GM23338 (cell line): Measurements from ENCODE around the gene C20orf204. TPM values are rescaled to one million over a fixed set of nuclear protein-coding genes. Genes with fewer than 3 reads are reported as not detected.
A peak's percentile ranks its signal among the peaks of the same experiment; 100 is the strongest.

Experiments used
- ATAC-seq: fragments of 200-7000 bp; cut with Tn5 transposase; 3 replicates; pipeline ENCODE4 v1.9.1; 2020
- DNase-seq: peaks from one replicate; pipeline ENCODE4 v3.0.0-alpha.2; 2015; ENCODE audit warnings: low spot score
- H2AFZ ChIP-seq: fragments of 200-600 bp; sonication (generic); 2 replicates; pipeline ENCODE4 v1.8.0; 2016; ENCODE audit warnings: antibody characterized with exemption, mild to moderate bottlenecking, moderate library complexity
- H3F3A ChIP-seq: fragments of 200-600 bp; sonication (generic); replicated peaks from 2 replicates; pipeline ENCODE4 v1.8.0; 2017; ENCODE audit warnings: antibody characterized with exemption, mixed run types, low read depth
- H3K27ac ChIP-seq: fragments of 200-600 bp; sonication (generic); 2 replicates; pipeline ENCODE4 v1.6.1; 2016; ENCODE audit warnings: low read depth
- H3K27me3 ChIP-seq: fragments of 200-600 bp; sonication (generic); 2 replicates; pipeline ENCODE4 v1.8.0; 2016; ENCODE audit warnings: mild to moderate bottlenecking, mixed run types, moderate library complexity; ENCODE audit not compliant: insufficient read depth
- H3K36me3 ChIP-seq: fragments of 200-600 bp; sonication (generic); 2 replicates; pipeline ENCODE4 v1.8.0; 2016; ENCODE audit warnings: mild to moderate bottlenecking; ENCODE audit not compliant: insufficient read depth
- H3K4me1 ChIP-seq: fragments of 200-600 bp; sonication (generic); 2 replicates; pipeline ENCODE4 v1.8.0; 2016; ENCODE audit warnings: mild to moderate bottlenecking, moderate library complexity; ENCODE audit not compliant: insufficient read depth
- H3K4me2 ChIP-seq: fragments of 200-600 bp; sonication (generic); 2 replicates; pipeline ENCODE4 v1.7.1; 2017; ENCODE audit warnings: mixed run types
- H3K4me3 ChIP-seq: fragments of 200-600 bp; sonication (generic); 2 replicates; pipeline ENCODE4 v1.6.1; 2016; ENCODE audit warnings: mixed run types
- H3K79me2 ChIP-seq: fragments of 200-600 bp; sonication (generic); replicated peaks from 2 replicates; pipeline ENCODE4 v1.8.0; 2017; ENCODE audit warnings: mild to moderate bottlenecking; ENCODE audit not compliant: insufficient read depth
- H3K9me2 ChIP-seq: fragments of 200-600 bp; sonication (generic); 2 replicates; pipeline ENCODE4 v1.8.0; 2017; ENCODE audit not compliant: insufficient read depth
- H4K20me1 ChIP-seq: fragments of 200-600 bp; sonication (generic); replicated peaks from 2 replicates; pipeline ENCODE4 v1.8.0; 2017; ENCODE audit warnings: mild to moderate bottlenecking; ENCODE audit not compliant: insufficient read depth
- H3K27ac Mint-ChIP-seq: 2 replicates; pipeline ENCODE4 v1.8.0; 2020; ENCODE audit warnings: inconsistent platforms, mild to moderate bottlenecking, moderate library complexity, mixed read lengths
- H3K27me3 Mint-ChIP-seq: 3 replicates; pipeline ENCODE4 v1.8.0; 2022; ENCODE audit warnings: low read depth, mild to moderate bottlenecking, moderate library complexity, mixed read lengths, inconsistent platforms; ENCODE audit not compliant: insufficient read depth, poor library complexity
- H3K36me3 Mint-ChIP-seq: 3 replicates; pipeline ENCODE4 v1.8.0; 2021; ENCODE audit warnings: low read depth, mild to moderate bottlenecking, inconsistent platforms, moderate library complexity, mixed read lengths
- H3K4me1 Mint-ChIP-seq: 3 replicates; pipeline ENCODE4 v1.8.0; 2020; ENCODE audit warnings: mild to moderate bottlenecking, inconsistent platforms, mixed read lengths
- H3K4me3 Mint-ChIP-seq: 3 replicates; pipeline ENCODE4 v1.8.0; 2021; ENCODE audit warnings: moderate library complexity, mild to moderate bottlenecking, inconsistent platforms, mixed read lengths
- H3K9me3 Mint-ChIP-seq: 3 replicates; pipeline ENCODE4 v1.8.0; 2020; ENCODE audit warnings: moderate library complexity, mild to moderate bottlenecking, inconsistent platforms, mixed read lengths
- NANOG ChIP-seq: IDR thresholded peaks from 2 replicates; pipeline ENCODE4 v1.6.1; 2016; ENCODE audit warnings: antibody characterized with exemption, borderline replicate concordance
- POLR2AphosphoS5 ChIP-seq: IDR thresholded peaks from 2 replicates; pipeline ENCODE4 v1.6.1; 2016; ENCODE audit warnings: antibody characterized with exemption, low read depth
- ZNF114 ChIP-seq: fragments of 250-450 bp; sonication (Bioruptor Pico); IDR thresholded peaks from 2 replicates; pipeline ENCODE4 v1.5.0; 2020; ENCODE audit warnings: mild to moderate bottlenecking, moderate library complexity
- ZNF331 ChIP-seq: fragments of 250-450 bp; sonication (Bioruptor Pico); IDR thresholded peaks from 2 replicates; pipeline ENCODE4 v1.5.0; 2020; ENCODE audit warnings: low read depth, mild to moderate bottlenecking, moderate library complexity
- polyA plus RNA-seq: library from polyadenylated mRNA; unstranded; fragments of >200 nt; fragmentation: Nextera tagmentation; extraction: Ambion mirVana; gene quantifications from 2 replicates; pipeline ENCODE4 v1.2.1, GENCODE V29; 2016
- total RNA-seq: library from RNA; depleted of rRNA; stranded (reverse); fragments of >200 nt; shearing (Covaris generic); gene quantifications from 2 replicates; pipeline ENCODE4 v1.2.3, GENCODE V29; 2014
- TF ChIP-seq, protein P1 (sequence below): fragments of 250-450 bp; sonication (Bioruptor Pico); IDR thresholded peaks from 2 replicates; pipeline ENCODE4 v1.5.0; 2020; ENCODE audit warnings: mild to moderate bottlenecking, moderate library complexity
- TF ChIP-seq, protein P2 (sequence below), 2 experiments: fragments of 200-600 bp in 1 of 2; sonication (generic) in 1 of 2; conservative IDR thresholded peaks; 2 replicates each; pipeline versions ENCODE4 v1.5.1 to v1.6.1; 2016 to 2017; ENCODE audit warnings: antibody characterized with exemption in 2 of 2, low read depth in 2 of 2, mild to moderate bottlenecking in 2 of 2, moderate library complexity in 1 of 2
- TF ChIP-seq, protein P3 (sequence below): IDR thresholded peaks from one replicate; pipeline ENCODE4 v1.6.1; 2018; ENCODE audit warnings: antibody characterized with exemption; ENCODE audit not compliant: unreplicated experiment

The C20orf204 gene
- total and polyA plus RNA-seq, 2 experiments from 2014 or later = 0.73 to 0.82 TPM

DNA sequence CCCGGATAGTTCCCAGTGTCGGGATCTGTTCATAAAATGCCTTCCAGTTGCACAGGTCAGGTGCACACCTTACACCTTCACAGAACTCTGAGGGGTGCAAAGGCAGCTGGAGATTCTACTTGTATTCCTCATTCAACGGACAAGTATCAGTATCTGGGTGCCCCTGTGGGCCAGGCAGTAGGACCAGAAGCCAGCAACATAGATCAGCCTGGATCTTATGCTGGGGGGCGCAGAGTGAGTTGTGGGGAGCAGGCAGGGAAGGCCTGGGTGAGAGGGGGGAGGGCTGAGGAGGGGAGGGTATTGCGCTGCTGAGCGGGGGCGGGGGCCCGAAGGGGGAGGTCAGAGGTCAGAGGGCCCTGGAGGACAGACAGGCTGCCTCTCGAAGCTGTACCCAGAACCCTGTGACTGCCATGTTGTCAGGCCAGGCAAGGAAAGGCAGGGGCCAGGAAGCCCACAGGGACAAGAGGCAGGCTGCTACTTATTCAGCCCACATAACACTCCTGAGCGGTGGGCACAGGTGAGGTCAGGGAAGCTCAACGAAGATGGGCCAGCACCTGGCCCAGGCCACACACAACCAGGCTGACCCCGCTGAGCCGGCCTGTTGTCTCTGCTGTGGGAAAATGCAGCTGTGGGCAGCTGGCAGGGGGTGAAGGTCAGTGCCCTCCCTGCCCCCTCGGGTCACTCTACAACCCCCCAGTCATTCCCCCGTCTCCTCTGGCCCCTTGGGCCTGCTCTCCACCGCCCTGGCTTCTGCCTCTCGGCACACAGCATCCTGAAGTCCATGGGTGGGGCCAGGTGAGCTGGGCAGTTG, 45.0 kb downstream of the C20orf204 start (continued):
- TF ChIP-seq, protein P1, sequence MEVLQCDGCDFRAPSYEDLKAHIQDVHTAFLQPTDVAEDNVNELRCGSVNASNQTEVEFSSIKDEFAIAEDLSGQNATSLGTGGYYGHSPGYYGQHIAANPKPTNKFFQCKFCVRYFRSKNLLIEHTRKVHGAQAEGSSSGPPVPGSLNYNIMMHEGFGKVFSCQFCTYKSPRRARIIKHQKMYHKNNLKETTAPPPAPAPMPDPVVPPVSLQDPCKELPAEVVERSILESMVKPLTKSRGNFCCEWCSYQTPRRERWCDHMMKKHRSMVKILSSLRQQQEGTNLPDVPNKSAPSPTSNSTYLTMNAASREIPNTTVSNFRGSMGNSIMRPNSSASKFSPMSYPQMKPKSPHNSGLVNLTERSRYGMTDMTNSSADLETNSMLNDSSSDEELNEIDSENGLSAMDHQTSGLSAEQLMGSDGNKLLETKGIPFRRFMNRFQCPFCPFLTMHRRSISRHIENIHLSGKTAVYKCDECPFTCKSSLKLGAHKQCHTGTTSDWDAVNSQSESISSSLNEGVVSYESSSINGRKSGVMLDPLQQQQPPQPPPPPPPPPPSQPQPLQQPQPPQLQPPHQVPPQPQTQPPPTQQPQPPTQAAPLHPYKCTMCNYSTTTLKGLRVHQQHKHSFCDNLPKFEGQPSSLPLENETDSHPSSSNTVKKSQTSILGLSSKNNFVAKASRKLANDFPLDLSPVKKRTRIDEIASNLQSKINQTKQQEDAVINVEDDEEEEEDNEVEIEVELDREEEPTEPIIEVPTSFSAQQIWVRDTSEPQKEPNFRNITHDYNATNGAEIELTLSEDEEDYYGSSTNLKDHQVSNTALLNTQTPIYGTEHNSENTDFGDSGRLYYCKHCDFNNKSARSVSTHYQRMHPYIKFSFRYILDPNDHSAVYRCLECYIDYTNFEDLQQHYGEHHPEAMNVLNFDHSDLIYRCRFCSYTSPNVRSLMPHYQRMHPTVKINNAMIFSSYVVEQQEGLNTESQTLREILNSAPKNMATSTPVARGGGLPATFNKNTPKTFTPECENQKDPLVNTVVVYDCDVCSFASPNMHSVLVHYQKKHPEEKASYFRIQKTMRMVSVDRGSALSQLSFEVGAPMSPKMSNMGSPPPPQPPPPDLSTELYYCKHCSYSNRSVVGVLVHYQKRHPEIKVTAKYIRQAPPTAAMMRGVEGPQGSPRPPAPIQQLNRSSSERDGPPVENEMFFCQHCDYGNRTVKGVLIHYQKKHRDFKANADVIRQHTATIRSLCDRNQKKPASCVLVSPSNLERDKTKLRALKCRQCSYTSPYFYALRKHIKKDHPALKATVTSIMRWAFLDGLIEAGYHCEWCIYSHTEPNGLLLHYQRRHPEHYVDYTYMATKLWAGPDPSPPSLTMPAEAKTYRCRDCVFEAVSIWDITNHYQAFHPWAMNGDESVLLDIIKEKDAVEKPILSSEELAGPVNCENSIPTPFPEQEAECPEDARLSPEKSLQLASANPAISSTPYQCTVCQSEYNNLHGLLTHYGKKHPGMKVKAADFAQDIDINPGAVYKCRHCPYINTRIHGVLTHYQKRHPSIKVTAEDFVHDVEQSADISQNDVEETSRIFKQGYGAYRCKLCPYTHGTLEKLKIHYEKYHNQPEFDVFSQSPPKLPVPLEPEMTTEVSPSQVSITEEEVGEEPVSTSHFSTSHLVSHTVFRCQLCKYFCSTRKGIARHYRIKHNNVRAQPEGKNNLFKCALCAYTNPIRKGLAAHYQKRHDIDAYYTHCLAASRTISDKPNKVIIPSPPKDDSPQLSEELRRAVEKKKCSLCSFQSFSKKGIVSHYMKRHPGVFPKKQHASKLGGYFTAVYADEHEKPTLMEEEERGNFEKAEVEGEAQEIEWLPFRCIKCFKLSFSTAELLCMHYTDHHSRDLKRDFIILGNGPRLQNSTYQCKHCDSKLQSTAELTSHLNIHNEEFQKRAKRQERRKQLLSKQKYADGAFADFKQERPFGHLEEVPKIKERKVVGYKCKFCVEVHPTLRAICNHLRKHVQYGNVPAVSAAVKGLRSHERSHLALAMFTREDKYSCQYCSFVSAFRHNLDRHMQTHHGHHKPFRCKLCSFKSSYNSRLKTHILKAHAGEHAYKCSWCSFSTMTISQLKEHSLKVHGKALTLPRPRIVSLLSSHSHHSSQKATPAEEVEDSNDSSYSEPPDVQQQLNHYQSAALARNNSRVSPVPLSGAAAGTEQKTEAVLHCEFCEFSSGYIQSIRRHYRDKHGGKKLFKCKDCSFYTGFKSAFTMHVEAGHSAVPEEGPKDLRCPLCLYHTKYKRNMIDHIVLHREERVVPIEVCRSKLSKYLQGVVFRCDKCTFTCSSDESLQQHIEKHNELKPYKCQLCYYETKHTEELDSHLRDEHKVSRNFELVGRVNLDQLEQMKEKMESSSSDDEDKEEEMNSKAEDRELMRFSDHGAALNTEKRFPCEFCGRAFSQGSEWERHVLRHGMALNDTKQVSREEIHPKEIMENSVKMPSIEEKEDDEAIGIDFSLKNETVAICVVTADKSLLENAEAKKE (CRISPR knock-in tag) = no peak
- TF ChIP-seq NANOG (no peak), ZNF114 (no peak), POLR2AphosphoS5 (no peak)
- TF ChIP-seq, protein P2, sequence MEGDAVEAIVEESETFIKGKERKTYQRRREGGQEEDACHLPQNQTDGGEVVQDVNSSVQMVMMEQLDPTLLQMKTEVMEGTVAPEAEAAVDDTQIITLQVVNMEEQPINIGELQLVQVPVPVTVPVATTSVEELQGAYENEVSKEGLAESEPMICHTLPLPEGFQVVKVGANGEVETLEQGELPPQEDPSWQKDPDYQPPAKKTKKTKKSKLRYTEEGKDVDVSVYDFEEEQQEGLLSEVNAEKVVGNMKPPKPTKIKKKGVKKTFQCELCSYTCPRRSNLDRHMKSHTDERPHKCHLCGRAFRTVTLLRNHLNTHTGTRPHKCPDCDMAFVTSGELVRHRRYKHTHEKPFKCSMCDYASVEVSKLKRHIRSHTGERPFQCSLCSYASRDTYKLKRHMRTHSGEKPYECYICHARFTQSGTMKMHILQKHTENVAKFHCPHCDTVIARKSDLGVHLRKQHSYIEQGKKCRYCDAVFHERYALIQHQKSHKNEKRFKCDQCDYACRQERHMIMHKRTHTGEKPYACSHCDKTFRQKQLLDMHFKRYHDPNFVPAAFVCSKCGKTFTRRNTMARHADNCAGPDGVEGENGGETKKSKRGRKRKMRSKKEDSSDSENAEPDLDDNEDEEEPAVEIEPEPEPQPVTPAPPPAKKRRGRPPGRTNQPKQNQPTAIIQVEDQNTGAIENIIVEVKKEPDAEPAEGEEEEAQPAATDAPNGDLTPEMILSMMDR (conservative IDR thresholded peaks at IDR 0.05; ENCODE audit: low read depth in 2 of 2) = no peak

DNA sequence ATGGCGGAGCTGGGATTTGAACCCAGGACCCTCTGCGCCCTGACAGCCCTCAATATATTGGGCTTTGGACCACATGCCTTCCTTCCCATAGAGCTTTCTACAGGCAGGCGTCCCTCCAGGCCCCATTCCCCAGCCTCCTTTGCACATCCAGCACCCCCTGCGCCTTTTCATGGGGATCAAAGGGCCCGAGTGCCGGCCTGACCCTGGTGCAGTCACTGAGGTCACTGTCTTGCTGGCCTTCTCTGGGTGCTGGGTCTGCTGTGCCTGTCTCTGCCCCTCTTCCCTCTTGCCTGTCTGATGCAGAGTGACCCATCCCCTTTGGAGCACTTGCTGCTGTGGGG, 45.6 kb downstream of the C20orf204 start:
- Histone ChIP-seq H3K4me1 (peaks cover 27% of the 10 kb centered on the region; the same call in 1 of the 2 replicates), H3K4me2 (no peak overlapping the region), H4K20me1 (no peaks in the 10 kb centered on the region), H3K36me3 (no peaks in the 10 kb centered on the region), H3K27ac (no peak overlapping the region), H2AFZ (no peak overlapping the region), H3K4me3 (no peak overlapping the region), H3K79me2 (no peaks in the 10 kb centered on the region), H3K9me2 (no peaks in the 10 kb centered on the region), H3K27me3 (peaks cover 50% of the 10 kb centered on the region), H3F3A (0 out of 2 replicates have a peak, but pooled peaks cover 7% of the 10 kb centered on the region)
- no peak for ATAC-seq
- TF ChIP-seq ZNF114 (no peak), ZNF331 (no peak)
- TF ChIP-seq, protein P3, sequence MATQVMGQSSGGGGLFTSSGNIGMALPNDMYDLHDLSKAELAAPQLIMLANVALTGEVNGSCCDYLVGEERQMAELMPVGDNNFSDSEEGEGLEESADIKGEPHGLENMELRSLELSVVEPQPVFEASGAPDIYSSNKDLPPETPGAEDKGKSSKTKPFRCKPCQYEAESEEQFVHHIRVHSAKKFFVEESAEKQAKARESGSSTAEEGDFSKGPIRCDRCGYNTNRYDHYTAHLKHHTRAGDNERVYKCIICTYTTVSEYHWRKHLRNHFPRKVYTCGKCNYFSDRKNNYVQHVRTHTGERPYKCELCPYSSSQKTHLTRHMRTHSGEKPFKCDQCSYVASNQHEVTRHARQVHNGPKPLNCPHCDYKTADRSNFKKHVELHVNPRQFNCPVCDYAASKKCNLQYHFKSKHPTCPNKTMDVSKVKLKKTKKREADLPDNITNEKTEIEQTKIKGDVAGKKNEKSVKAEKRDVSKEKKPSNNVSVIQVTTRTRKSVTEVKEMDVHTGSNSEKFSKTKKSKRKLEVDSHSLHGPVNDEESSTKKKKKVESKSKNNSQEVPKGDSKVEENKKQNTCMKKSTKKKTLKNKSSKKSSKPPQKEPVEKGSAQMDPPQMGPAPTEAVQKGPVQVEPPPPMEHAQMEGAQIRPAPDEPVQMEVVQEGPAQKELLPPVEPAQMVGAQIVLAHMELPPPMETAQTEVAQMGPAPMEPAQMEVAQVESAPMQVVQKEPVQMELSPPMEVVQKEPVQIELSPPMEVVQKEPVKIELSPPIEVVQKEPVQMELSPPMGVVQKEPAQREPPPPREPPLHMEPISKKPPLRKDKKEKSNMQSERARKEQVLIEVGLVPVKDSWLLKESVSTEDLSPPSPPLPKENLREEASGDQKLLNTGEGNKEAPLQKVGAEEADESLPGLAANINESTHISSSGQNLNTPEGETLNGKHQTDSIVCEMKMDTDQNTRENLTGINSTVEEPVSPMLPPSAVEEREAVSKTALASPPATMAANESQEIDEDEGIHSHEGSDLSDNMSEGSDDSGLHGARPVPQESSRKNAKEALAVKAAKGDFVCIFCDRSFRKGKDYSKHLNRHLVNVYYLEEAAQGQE = no peak
- H3K27ac Mint-ChIP-seq = no peak overlapping the region
- H3K9me3 Mint-ChIP-seq = peaks cover 3% of the 10 kb centered on the region; the same call in 1 of the 3 replicates
- DNase-seq = no peak
- no peaks in the 10 kb centered on the region; the same call in 2 of the 3 replicates for H3K36me3 Mint-ChIP-seq
- peaks cover 33% of the 10 kb centered on the region for H3K4me1 Mint-ChIP-seq
- peaks cover 50% of the 10 kb centered on the region for H3K27me3 Mint-ChIP-seq
- peak overlapping the region; percentile 21; the same call in 1 of the 3 replicates for H3K4me3 Mint-ChIP-seq
